ENCODE results near the gene MFF. TPM values are rescaled to one million over a fixed set of nuclear protein-coding genes. Genes with fewer than 3 reads are reported as not detected.
"Not testable (repeated sequence)": the region's sequence is repeated elsewhere in the genome, so short reads cannot be mapped to it uniquely, and the experiment has no call there.

MFF gene
- total RNA-seq, 5 donors from 2014 or later (not counting 1 experiment from before 2014, with no cell fraction given) = 50.7 to 57.6 (median 54.0) TPM

DNA sequence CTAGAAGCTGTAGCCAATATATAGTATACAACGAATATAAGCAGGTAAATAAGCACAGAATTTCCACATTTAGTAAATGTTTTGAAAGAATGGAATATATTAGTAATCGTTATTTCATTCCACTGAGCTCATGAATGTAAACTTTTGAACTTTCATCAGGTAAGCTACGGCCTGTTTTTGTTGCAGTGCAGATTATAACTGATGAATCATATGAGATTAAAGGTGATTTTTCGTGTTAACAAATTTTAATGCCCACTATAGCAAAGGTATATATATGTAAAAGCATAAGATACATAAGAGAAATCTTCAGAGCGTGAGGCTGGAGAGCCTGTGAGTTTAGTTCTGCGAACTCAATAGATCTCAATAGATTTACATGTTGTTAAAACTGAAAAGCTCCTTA, 61.6 kb downstream of the MFF start:
- no peak overlapping the region for H3K27ac ChIP-seq (ENCODE audit: low read length)
- no peaks in the 10 kb centered on the region for H3K36me3 ChIP-seq (ENCODE audit: control insufficient read depth in 2 of 2, extremely low read depth in 1 of 2, insufficient read depth in 1 of 2, low read length in 1 of 2)
- ChIA-PET CTCF (no interaction called here), POLR2A (interaction anchor here in 1 of 2 donors (0.6 kb wide), 1 partner anchor 12 kb away, joined by 11 read pairs; no protein-coding TSS in a partner anchor)
- Mint-ChIP-seq H3K27me3 (peaks cover 2 to 7% of the 10 kb centered on the region in 2 donors), H3K27ac (no peak overlapping the region), H3K36me3 (no peaks in the 10 kb centered on the region), H3K9me3 (peaks cover 0 to 3% (median 0%) of the 10 kb centered on the region in 3 donors), H3K4me3 (no peak overlapping the region), H3K4me1 (peaks cover 0 to 8% (median 2%) of the 10 kb centered on the region in 3 donors)
- no peak for ATAC-seq (replicated peaks in 1 of 4)
- no peaks in the 10 kb centered on the region for H3K9me3 ChIP-seq
- H3K4me3 ChIP-seq (ENCODE audit: control insufficient read depth in 1 of 2, extremely low read depth in 1 of 2, low read length in 1 of 2) = no peak overlapping the region
- no CpG with 5 or more reads among the region's 6 CpGs for WGBS (ENCODE audit: insufficient coverage)
- peaks cover 0 to 6% of the 10 kb centered on the region in 2 experiments for H3K27me3 ChIP-seq (replicated peaks in 1 of 2; ENCODE audit: control insufficient read depth in 2 of 2, extremely low read depth in 1 of 2, insufficient read depth in 2 of 2, low read length in 1 of 2)
- DNase-seq = no peak
- no peaks in the 10 kb centered on the region for H3K4me1 ChIP-seq (ENCODE audit: control insufficient read depth in 1 of 2, extremely low read depth in 1 of 2, insufficient read depth in 2 of 2, low read length in 2 of 2)

DNA sequence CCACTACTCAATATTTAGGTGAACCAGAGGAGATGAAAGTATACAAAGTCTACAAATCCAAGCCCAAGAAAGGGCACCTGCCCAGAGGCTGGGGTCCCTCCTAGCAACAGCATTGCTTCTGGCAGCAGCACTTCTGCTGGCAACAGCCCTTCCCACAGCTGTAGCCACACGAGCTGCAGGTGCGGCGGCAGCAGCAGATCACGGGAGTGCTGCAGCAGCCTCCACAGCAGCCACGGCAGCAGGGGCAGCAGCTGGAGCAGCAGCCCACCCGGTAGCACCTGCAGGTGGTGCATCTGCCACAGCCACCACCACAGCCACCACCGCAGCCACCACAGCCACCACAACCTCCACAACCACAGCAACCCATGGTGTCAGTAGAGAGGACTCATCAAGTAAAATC, 62.5 kb downstream of the MFF start, which contains the start of gene SCYGR1:
Gene SCYGR1 (minus strand): TSS at position 367 of the 400 bp plus-strand sequence. CDS start 0 bp downstream, at position 367.
- H3K4me3 ChIP-seq (ENCODE audit: control insufficient read depth in 1 of 2, extremely low read depth in 1 of 2, low read length in 1 of 2); H3K27ac Mint-ChIP-seq; DNase-seq; H3K27ac ChIP-seq (ENCODE audit: low read length); H3K9me3 ChIP-seq; H3K27me3 Mint-ChIP-seq; H3K4me3 Mint-ChIP-seq; H3K36me3 ChIP-seq (ENCODE audit: control insufficient read depth in 2 of 2, extremely low read depth in 1 of 2, insufficient read depth in 1 of 2, low read length in 1 of 2); CTCF ChIA-PET; H3K27me3 ChIP-seq (replicated peaks in 1 of 2; ENCODE audit: control insufficient read depth in 2 of 2, extremely low read depth in 1 of 2, insufficient read depth in 2 of 2, low read length in 1 of 2); H3K4me1 ChIP-seq (ENCODE audit: control insufficient read depth in 1 of 2, extremely low read depth in 1 of 2, insufficient read depth in 2 of 2, low read length in 2 of 2); H3K9me3 Mint-ChIP-seq; ATAC-seq (replicated peaks in 1 of 4); H3K4me1 Mint-ChIP-seq; H3K36me3 Mint-ChIP-seq: not testable (repeated sequence)
- 100% methylated on average over 1 of the region's 7 CpGs for WGBS (ENCODE audit: insufficient coverage)
- POLR2A ChIA-PET = interaction anchor here in 1 of 2 donors (0.6 kb wide), 1 partner anchor 76 kb away, joined by 3 read pairs; no protein-coding TSS in a partner anchor

DNA sequence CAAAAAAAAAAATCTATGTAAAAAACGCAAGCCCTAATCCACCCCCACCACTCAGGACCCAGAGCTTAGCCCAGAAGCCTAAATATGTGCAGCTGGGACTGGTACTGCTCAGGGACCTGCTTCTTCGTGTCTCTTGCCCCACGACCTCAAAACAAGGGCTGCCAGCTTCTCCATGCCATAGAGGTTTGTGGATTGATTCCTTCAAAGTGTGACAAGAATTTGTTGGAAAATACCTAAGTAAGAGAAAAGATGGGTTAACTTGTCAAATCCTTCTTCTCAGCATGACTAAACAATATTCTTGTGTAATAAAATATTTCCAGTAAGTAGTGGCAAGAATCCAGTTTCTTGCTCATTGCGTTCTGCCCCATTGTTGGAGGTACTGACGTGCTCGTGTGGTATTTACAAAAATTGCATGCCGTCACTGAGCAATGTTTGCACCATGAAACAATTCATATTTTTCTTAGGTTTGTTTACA, 63.5 kb downstream of the MFF start:
- Histone ChIP-seq H3K36me3 (ENCODE audit: control insufficient read depth in 2 of 2, extremely low read depth in 1 of 2, insufficient read depth in 1 of 2, low read length in 1 of 2) (no peaks in the 10 kb centered on the region), H3K27me3 (replicated peaks in 1 of 2; ENCODE audit: control insufficient read depth in 2 of 2, extremely low read depth in 1 of 2, insufficient read depth in 2 of 2, low read length in 1 of 2) (peaks cover 0 to 6% of the 10 kb centered on the region in 2 experiments), H3K4me1 (ENCODE audit: control insufficient read depth in 1 of 2, extremely low read depth in 1 of 2, insufficient read depth in 2 of 2, low read length in 2 of 2) (no peaks in the 10 kb centered on the region), H3K27ac (ENCODE audit: low read length) (no peak overlapping the region), H3K4me3 (ENCODE audit: control insufficient read depth in 1 of 2, extremely low read depth in 1 of 2, low read length in 1 of 2) (no peak overlapping the region), H3K9me3 (no peaks in the 10 kb centered on the region)
- H3K9me3 Mint-ChIP-seq = no peaks in the 10 kb centered on the region
- DNase-seq (no peak), ATAC-seq (replicated peaks in 1 of 4) (no peak)
- no peaks in the 10 kb centered on the region for H3K4me1 Mint-ChIP-seq
- no peak overlapping the region for H3K27ac Mint-ChIP-seq
- peaks cover 0 to 3% of the 10 kb centered on the region in 2 donors for H3K27me3 Mint-ChIP-seq
- ChIA-PET POLR2A (no interaction called here), CTCF (no interaction called here)
- WGBS (ENCODE audit: insufficient coverage) = 92% methylated on average over 2 of the region's 7 CpGs
- H3K36me3 Mint-ChIP-seq = no peaks in the 10 kb centered on the region
- H3K4me3 Mint-ChIP-seq = no peak overlapping the region

DNA sequence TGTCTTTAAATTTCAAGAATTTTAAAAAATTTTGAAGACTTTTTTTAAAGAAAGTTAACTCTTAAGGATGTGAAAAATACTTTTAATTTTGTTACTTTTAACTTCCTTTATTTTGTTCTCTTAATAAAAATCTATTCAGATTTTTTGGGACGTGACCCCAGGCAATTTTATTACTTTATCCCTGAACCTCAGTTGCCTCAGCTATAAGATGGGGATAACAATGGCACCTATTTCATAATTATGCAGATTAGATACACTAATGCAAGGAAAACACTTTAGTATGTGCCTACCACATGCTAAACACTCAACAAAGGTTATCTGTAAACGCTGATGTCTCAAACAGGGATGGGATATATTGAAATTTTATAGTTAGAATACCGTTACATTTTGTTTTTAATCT, 64.2 kb downstream of the MFF start:
- Histone ChIP-seq H3K4me3 (ENCODE audit: control insufficient read depth in 1 of 2, extremely low read depth in 1 of 2, low read length in 1 of 2) (no peak overlapping the region), H3K36me3 (ENCODE audit: control insufficient read depth in 2 of 2, extremely low read depth in 1 of 2, insufficient read depth in 1 of 2, low read length in 1 of 2) (no peaks in the 10 kb centered on the region), H3K27me3 (replicated peaks in 1 of 2; ENCODE audit: control insufficient read depth in 2 of 2, extremely low read depth in 1 of 2, insufficient read depth in 2 of 2, low read length in 1 of 2) (peaks cover 0 to 6% of the 10 kb centered on the region in 2 experiments), H3K9me3 (no peaks in the 10 kb centered on the region), H3K27ac (ENCODE audit: low read length) (no peak overlapping the region), H3K4me1 (ENCODE audit: control insufficient read depth in 1 of 2, extremely low read depth in 1 of 2, insufficient read depth in 2 of 2, low read length in 2 of 2) (no peaks in the 10 kb centered on the region)
- POLR2A ChIA-PET = no interaction called here
- Mint-ChIP-seq H3K9me3 (no peaks in the 10 kb centered on the region), H3K4me1 (no peaks in the 10 kb centered on the region), H3K27ac (no peak overlapping the region), H3K27me3 (no peaks in the 10 kb centered on the region), H3K36me3 (no peaks in the 10 kb centered on the region), H3K4me3 (no peak overlapping the region)
- CTCF ChIA-PET = no interaction called here
- no CpG with 5 or more reads among the region's 3 CpGs for WGBS (ENCODE audit: insufficient coverage)
- ATAC-seq (replicated peaks in 1 of 4) (no peak), DNase-seq (no peak)

DNA sequence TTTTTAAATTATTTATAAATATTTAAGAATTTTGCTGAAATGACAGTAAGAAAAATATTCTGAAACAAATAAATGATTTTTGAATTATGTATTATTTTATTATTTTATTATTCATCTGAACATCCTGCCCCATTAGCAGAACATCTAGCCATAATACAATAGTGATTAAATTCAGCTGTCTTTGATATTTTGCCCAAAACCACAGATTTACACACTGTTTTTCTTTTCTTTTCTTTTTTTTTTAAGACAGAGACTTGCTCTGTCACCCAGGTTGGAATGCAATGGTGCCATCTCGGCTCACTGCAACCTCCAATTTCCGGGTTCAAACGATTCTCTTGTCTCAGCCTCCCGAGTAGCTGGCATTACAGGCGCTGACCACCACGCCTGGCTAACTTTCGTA, 64.6 kb downstream of the MFF start:
- H3K4me1 ChIP-seq (ENCODE audit: control insufficient read depth in 1 of 2, extremely low read depth in 1 of 2, insufficient read depth in 2 of 2, low read length in 2 of 2) = no peaks in the 10 kb centered on the region
- H3K9me3 Mint-ChIP-seq = no peaks in the 10 kb centered on the region
- 96% methylated on average over 7 of the region's 7 CpGs for WGBS (ENCODE audit: insufficient coverage)
- H3K4me3 Mint-ChIP-seq = no peak overlapping the region
- peaks cover 0 to 6% of the 10 kb centered on the region in 2 experiments for H3K27me3 ChIP-seq (replicated peaks in 1 of 2; ENCODE audit: control insufficient read depth in 2 of 2, extremely low read depth in 1 of 2, insufficient read depth in 2 of 2, low read length in 1 of 2)
- ATAC-seq (replicated peaks in 1 of 4) (no peak), DNase-seq (no peak)
- no peak overlapping the region for H3K27ac Mint-ChIP-seq
- no peaks in the 10 kb centered on the region for H3K27me3 Mint-ChIP-seq
- no peaks in the 10 kb centered on the region for H3K36me3 Mint-ChIP-seq
- no peak overlapping the region for H3K27ac ChIP-seq (ENCODE audit: low read length)
- no peaks in the 10 kb centered on the region for H3K36me3 ChIP-seq (ENCODE audit: control insufficient read depth in 2 of 2, extremely low read depth in 1 of 2, insufficient read depth in 1 of 2, low read length in 1 of 2)
- no peaks in the 10 kb centered on the region for H3K9me3 ChIP-seq
- ChIA-PET POLR2A (no interaction called here), CTCF (no interaction called here)
- no peak overlapping the region for H3K4me3 ChIP-seq (ENCODE audit: control insufficient read depth in 1 of 2, extremely low read depth in 1 of 2, low read length in 1 of 2)
- no peaks in the 10 kb centered on the region for H3K4me1 Mint-ChIP-seq

DNA sequence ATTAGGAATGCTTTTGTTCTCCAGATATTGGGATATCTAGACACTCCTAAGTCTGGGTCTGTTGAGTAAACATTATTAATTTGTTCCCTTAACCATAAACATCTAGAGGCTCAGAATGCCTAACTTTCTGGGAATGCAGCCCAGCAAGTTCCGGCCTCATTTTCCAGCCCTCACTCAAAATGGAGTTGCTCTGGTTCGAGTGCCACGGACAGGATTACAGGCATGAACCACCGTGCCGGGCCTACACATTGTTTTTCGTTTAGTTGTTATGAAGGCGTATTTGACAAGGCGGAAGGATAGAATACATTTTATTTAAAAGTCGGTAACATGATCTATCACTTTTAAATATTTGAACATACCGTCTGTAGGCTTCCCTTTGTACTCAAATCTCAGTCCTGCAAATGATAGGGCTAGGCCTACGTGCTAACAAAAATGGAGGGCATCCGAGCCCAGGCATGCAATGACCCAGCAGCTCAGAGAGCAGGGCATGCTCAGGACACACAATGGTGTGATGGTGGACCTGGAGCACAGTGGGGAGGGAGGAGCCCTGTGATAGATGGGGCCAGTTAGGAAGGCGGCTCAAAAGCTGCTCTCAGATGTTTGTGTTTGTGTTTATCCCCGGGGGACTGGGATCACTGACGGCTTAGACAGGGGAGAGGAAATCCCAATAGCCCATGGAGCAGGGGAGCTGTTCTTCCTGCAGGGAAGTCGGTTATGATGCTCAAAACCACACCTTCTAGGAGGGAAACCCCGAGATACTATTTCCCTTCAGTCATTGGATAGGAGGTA, 65.6 kb downstream of the MFF start:
- H3K27me3 ChIP-seq (replicated peaks in 1 of 2; ENCODE audit: control insufficient read depth in 2 of 2, extremely low read depth in 1 of 2, insufficient read depth in 2 of 2, low read length in 1 of 2) = peaks cover 0 to 3% of the 10 kb centered on the region in 2 experiments
- Mint-ChIP-seq H3K9me3 (no peaks in the 10 kb centered on the region), H3K36me3 (no peaks in the 10 kb centered on the region), H3K27ac (no peak overlapping the region), H3K27me3 (no peaks in the 10 kb centered on the region), H3K4me1 (no peaks in the 10 kb centered on the region), H3K4me3 (no peak overlapping the region)
- no peaks in the 10 kb centered on the region for H3K36me3 ChIP-seq (ENCODE audit: control insufficient read depth in 2 of 2, extremely low read depth in 1 of 2, insufficient read depth in 1 of 2, low read length in 1 of 2)
- CTCF ChIA-PET = no interaction called here
- POLR2A ChIA-PET = no interaction called here
- H3K4me3 ChIP-seq (ENCODE audit: control insufficient read depth in 1 of 2, extremely low read depth in 1 of 2, low read length in 1 of 2) = no peak overlapping the region
- H3K9me3 ChIP-seq = no peaks in the 10 kb centered on the region
- H3K4me1 ChIP-seq (ENCODE audit: control insufficient read depth in 1 of 2, extremely low read depth in 1 of 2, insufficient read depth in 2 of 2, low read length in 2 of 2) = no peaks in the 10 kb centered on the region
- no peak overlapping the region for H3K27ac ChIP-seq (ENCODE audit: low read length)
- no peak for ATAC-seq (replicated peaks in 1 of 4)
- WGBS (ENCODE audit: insufficient coverage) = 92% methylated on average over 7 of the region's 17 CpGs
- no peak for DNase-seq

All from T-cell (primary cell).